Measurements from ENCODE around the gene ATG7. TPM values are rescaled to one million over a fixed set of nuclear protein-coding genes. Genes with fewer than 3 reads are reported as not detected.

The ATG7 gene
- total and polyA plus RNA-seq, 10 of the 15 experiments (the other 5 are each of a cell fraction or from before 2014, with no cell fraction given), result 13.5 to 49.5 (median 26.4) TPM

- ChIA-PET CTCF (no interaction called here), SMC1A (ENCODE audit: uncharacterized antibody, unreplicated experiment) (no interaction called here), RAD21 (ENCODE audit: unreplicated experiment) (no interaction called here), POLR2A (no interaction called here)
- H3K36me3 ChIP-seq (ENCODE audit: control insufficient read depth in 2 of 2, insufficient read depth in 2 of 2, low read length in 1 of 2), result no peaks in the 10 kb centered on the region
- WGBS (ENCODE audit: insufficient coverage, insufficient replicate concordance, low lambda C conversion rate, missing lambda C conversion rate), result 79% methylated on average over 3 of the region's 3 CpGs
- no peaks in the 10 kb centered on the region for H4K20me1 ChIP-seq (ENCODE audit: control insufficient read depth, insufficient read depth)
- H2AFZ ChIP-seq (ENCODE audit: control insufficient read depth, low read depth, low read length), result no peak overlapping the region
- H3K79me2 ChIP-seq (ENCODE audit: control insufficient read depth, insufficient read depth, low read length), result no peaks in the 10 kb centered on the region
- BruUV-seq (replicated peaks), result no TSS peak
- DNase-seq (ENCODE audit: low read depth, low spot score) (no peak), FAIRE-seq (no peak), ATAC-seq (no peak)
- no peak overlapping the region for H3K4me2 ChIP-seq (ENCODE audit: control insufficient read depth, insufficient read depth)
- in situ Hi-C loops (cut with MboI) (no loop called here), intact Hi-C loops (cut with micrococcal nuclease; ENCODE audit: unreplicated experiment) (no loop called here)
- no peak overlapping the region for H3K9ac ChIP-seq (ENCODE audit: control insufficient read depth, insufficient read depth, low read length)
- no peaks in the 10 kb centered on the region for H3K4me1 ChIP-seq (ENCODE audit: control insufficient read depth, insufficient read depth, low read length)
- H3K27ac ChIP-seq (ENCODE audit: control insufficient read depth, insufficient read depth), result no peak overlapping the region
- no peak overlapping the region for H3K4me3 ChIP-seq
- no peaks in the 10 kb centered on the region for H3K9me3 ChIP-seq (replicated peaks; ENCODE audit: control insufficient read depth, insufficient read depth, low read length)
- no peaks in the 10 kb centered on the region for H3K27me3 ChIP-seq (replicated peaks in 1 of 2; ENCODE audit: control insufficient read depth in 2 of 2, insufficient read depth in 2 of 2, low read length in 1 of 2)
- no peak for TF ChIP-seq ZNF207 (IDR thresholded peaks at IDR 0.05; ENCODE audit: borderline replicate concordance)
- TF ChIP-seq NKRF (conservative IDR thresholded peaks at IDR 0.05), result no peak
- TF ChIP-seq PRDM15 (CRISPR knock-in tag; IDR thresholded peaks at IDR 0.05), result no peak
- TF ChIP-seq NR2C2 (IDR thresholded peaks at IDR 0.05; ENCODE audit: borderline replicate concordance, control insufficient read depth, insufficient read length, low read depth), result no peak
- TF ChIP-seq ZNF687 (IDR thresholded peaks at IDR 0.05), result no peak
- TF ChIP-seq POU2F2 (IDR thresholded peaks at IDR 0.05; ENCODE audit: borderline replicate concordance, low read depth, low read length), result no peak
- TF ChIP-seq RFX5 (IDR thresholded peaks at IDR 0.05; ENCODE audit: low read depth, low read length), result no peak
- TF ChIP-seq MAX (IDR thresholded peaks at IDR 0.05; ENCODE audit: low read depth, low read length), result no peak
- TF ChIP-seq SREBF1 (IDR thresholded peaks at IDR 0.05; ENCODE audit: low read length), result no peak
- TF ChIP-seq IKZF1 (conservative IDR thresholded peaks at IDR 0.05), result no peak
- no peak for TF ChIP-seq SIX5 (IDR thresholded peaks at IDR 0.05; ENCODE audit: low read depth, low read length, severe bottlenecking)
- TF ChIP-seq SMAD5 (IDR thresholded peaks at IDR 0.05; ENCODE audit: low read depth), result no peak
- no peak for TF ChIP-seq BMI1 (IDR thresholded peaks at IDR 0.05; ENCODE audit: borderline replicate concordance)
- TF ChIP-seq RELA (IDR thresholded peaks at IDR 0.05; ENCODE audit: borderline replicate concordance, partially characterized antibody), result no peak
Measured at GRCh38 chr3:11481556-11481955, 209.4 kb downstream of the ATG7 start.
